HCT116 (cell line): ENCODE results near the gene CAMKK1.

Source experiments
- CEBPB ChIP-seq: IDR thresholded peaks from 2 replicates; pipeline ENCODE4 v1.6.1; 2012; ENCODE audit warnings: low read depth
- FOSL1 ChIP-seq: IDR thresholded peaks from 2 replicates; pipeline ENCODE4 v1.6.1; 2012; ENCODE audit warnings: low read depth
- REST ChIP-seq: IDR thresholded peaks from 2 replicates; pipeline ENCODE4 v1.6.1; 2012; ENCODE audit warnings: low read depth
- YY1 ChIP-seq: IDR thresholded peaks from 2 replicates; pipeline ENCODE4 v1.6.1; 2011; ENCODE audit warnings: low read length, low read depth, moderate library complexity, mild to moderate bottlenecking; ENCODE audit not compliant: insufficient replicate concordance; ENCODE audit errors: extremely low read depth
- TF ChIP-seq, protein P1 (sequence below), 3 experiments: fragments of 200-600 bp in 1 of 3; sonication (generic) in 1 of 3; IDR thresholded peaks in 2 of 3; conservative IDR thresholded peaks in 1 of 3; 2 replicates each; pipeline ENCODE4 v1.5.1; 2012 to 2017; ENCODE audit warnings: low read depth in 2 of 3, low read length in 2 of 3, antibody characterized with exemption in 1 of 3, borderline replicate concordance in 1 of 3, control low read depth in 1 of 3, mild to moderate bottlenecking in 1 of 3, mixed read lengths in 1 of 3, mixed run types in 1 of 3, moderate library complexity in 1 of 3; ENCODE audit not compliant: insufficient read depth in 1 of 3

- TF ChIP-seq YY1 (no peak), CEBPB (no peak), REST (no peak), FOSL1 (no peak)
- TF ChIP-seq, protein P1, sequence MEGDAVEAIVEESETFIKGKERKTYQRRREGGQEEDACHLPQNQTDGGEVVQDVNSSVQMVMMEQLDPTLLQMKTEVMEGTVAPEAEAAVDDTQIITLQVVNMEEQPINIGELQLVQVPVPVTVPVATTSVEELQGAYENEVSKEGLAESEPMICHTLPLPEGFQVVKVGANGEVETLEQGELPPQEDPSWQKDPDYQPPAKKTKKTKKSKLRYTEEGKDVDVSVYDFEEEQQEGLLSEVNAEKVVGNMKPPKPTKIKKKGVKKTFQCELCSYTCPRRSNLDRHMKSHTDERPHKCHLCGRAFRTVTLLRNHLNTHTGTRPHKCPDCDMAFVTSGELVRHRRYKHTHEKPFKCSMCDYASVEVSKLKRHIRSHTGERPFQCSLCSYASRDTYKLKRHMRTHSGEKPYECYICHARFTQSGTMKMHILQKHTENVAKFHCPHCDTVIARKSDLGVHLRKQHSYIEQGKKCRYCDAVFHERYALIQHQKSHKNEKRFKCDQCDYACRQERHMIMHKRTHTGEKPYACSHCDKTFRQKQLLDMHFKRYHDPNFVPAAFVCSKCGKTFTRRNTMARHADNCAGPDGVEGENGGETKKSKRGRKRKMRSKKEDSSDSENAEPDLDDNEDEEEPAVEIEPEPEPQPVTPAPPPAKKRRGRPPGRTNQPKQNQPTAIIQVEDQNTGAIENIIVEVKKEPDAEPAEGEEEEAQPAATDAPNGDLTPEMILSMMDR (IDR thresholded peaks at IDR 0.05 in 2 of 3, conservative IDR thresholded peaks at IDR 0.05 in 1 of 3; ENCODE audit: borderline replicate concordance in 1 of 3, insufficient read depth in 1 of 3, low read depth in 2 of 3, low read length in 2 of 3) = no peak
Measured at GRCh38 chr17:3814361-3814760, 78.5 kb downstream of the CAMKK1 start.
